GM18526 (cell line): Measurements from ENCODE around the gene OCSTAMP.

Experiments used
- POLR2A ChIP-seq: IDR thresholded peaks from 3 replicates; pipeline ENCODE4 v1.6.1; 2011; ENCODE audit not compliant: insufficient read length; ENCODE audit errors: extremely low read depth

The OCSTAMP gene, protein sequence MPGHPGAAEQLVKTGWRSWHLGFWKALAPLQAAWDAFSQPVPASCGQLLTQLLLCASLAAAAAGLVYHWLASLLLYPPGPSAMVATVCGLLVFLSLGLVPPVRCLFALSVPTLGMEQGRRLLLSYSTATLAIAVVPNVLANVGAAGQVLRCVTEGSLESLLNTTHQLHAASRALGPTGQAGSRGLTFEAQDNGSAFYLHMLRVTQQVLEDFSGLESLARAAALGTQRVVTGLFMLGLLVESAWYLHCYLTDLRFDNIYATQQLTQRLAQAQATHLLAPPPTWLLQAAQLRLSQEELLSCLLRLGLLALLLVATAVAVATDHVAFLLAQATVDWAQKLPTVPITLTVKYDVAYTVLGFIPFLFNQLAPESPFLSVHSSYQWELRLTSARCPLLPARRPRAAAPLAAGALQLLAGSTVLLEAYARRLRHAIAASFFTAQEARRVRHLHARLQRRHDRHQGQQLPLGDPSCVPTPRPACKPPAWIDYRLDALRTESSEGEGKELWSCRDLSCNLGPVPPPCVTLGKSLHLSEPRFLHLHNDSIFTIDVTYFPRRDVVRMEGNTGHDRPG

DNA sequence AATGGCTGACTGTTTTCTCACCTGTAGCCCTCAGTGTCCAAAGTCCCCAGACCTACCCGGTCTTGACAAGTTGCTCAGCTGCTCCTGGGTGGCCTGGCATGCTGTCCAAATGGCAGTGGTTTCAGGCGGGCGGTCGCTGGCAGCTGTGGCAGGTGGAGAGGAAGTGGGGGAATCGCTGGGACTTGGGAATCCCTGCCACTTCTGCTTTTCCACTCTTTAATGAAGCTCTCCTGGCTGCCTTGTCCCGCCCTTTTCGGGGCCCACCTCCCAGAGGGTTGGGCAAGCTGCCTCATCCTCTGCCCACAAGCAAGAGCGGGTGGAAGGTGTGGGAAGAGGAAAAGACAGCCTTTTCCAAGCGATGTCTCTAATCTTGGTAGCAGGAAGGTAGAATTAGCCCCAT lies at the start of gene OCSTAMP:
Gene OCSTAMP, minus strand, starts transcription at position 194 of the 400 bp plus-strand sequence. Its CDS starts 94 bp downstream, at position 100.
- TF ChIP-seq POLR2A = no peak

DNA sequence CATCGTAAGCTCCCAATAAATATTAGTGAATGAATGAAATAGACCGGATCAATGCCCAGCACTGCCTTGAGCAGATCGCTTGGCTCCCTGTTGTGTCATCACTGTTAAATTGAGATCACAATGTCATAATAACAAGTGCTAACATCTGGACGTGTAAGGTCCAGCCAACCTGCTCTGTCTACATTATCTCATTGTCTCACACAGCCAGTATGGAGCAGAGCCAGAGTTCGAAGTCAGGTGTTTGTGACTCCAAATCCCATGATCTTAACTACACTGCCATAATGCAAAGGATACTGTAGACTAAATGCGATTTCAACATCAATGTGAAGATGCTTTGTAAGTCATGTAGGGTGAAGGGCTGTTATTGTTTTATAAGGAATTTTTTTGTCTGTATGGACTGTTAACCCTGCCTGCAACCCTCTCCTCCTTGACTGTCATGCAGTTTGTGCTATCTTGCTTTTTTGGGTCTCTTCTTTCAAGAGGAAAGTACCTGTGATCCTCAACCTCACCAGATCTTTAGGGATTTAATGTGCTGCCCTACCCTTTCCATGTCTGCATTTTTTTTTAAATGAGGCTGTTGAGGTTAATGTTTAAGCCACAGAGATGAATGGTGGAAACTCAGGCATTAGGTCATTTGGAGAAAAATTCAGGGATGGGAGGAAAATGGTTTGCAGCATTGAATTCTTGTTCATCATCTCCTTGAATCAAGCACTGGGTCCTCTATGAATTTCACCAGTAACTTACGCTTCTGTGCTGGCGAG lies 49.0 kb upstream of the OCSTAMP start:
- no peak for TF ChIP-seq POLR2A

DNA sequence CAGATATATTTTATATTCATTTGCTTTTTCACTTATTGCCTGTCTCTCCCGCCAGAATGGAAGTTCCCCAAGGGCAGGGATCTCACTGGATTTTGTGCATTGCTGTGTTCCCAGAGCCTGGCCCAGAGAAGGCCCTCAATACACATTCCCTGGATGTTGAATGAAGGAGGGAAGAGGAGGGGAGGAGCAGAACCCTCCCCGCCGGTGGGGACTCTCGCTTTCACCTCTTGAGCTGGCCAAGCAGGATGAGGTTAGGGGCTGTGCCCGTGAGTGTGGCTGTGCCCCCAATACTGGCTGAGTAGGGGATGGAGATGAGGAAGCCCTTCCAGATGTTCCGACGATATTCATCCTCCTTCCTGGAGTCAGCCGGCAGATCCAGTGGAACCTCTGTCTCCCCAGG lies 45.5 kb upstream of the OCSTAMP start:
- TF ChIP-seq POLR2A = no peak

DNA sequence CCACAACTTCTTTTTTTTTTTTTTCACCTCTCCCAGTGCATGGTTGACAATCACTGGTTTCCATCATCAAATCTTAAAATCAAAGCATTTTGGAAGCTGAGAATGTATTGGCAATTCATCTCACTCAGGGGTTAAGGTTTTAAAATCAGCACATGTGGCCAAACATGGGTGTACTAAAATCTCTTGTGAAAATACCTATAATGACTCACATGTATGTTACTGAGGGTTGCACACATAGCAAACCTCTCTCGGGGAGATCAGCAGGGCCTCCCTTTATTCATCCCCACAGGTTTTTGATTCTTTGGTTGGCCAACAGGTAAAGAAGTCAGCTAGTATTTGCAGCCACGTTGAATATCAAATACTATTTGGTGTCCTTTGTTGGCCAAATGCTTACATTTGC lies 44.3 kb upstream of the OCSTAMP start:
- no peak for TF ChIP-seq POLR2A

DNA sequence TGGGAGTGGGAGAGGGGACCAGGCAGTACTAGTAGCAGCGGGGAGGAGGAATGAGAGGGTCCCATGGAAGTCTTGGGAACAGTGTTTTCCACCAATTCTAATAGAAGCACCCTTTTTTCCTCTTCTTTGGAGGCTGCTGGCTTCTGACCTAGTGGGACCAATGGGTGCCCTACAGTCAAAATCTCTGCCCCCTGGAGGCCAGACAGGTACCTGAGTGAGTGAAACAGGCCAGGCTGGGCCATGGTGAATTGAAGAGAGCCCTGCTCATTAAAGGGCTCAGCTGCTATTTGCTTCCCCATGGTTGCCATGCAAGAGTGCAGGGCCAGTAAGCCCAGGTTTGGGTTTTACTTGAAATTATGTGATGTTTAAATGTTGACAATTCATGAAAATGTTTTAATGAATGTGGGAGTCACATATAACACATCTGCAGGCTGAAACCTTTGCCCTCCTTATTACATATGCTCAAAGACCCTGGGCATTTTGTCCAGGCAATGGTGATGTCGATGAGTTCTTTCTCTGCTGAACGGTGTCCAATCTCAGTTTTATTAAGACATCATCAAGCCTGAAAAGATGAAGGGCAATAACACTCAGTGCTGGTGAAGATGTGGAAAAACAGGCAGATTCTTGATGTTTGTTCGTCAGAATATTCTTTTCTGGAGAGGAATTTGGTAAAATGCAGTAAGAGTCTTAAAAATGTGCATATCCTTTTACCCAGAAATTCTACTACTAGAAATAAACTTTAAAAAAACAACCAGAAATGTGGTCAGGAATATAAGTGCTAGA lies 42.3 kb upstream of the OCSTAMP start:
- TF ChIP-seq POLR2A = no peak

DNA sequence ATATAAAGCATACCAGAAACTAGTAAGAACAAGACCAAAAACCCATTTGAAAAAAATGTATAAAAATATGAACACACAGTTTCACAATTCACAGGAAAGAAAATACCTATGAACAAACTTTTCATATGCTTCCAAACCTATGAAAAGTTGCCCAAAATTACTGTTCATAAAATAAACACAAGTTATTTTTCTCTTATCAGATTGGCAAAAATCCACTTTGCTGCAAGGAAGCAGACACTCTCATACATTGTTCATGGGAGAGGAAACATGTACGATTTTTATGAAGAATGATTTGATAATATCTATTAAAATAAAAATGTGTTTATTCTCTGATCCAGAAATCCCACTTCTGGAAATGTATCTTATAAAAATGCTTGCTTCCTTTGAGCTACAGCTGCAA lies 40.0 kb upstream of the OCSTAMP start:
- no peak for TF ChIP-seq POLR2A

DNA sequence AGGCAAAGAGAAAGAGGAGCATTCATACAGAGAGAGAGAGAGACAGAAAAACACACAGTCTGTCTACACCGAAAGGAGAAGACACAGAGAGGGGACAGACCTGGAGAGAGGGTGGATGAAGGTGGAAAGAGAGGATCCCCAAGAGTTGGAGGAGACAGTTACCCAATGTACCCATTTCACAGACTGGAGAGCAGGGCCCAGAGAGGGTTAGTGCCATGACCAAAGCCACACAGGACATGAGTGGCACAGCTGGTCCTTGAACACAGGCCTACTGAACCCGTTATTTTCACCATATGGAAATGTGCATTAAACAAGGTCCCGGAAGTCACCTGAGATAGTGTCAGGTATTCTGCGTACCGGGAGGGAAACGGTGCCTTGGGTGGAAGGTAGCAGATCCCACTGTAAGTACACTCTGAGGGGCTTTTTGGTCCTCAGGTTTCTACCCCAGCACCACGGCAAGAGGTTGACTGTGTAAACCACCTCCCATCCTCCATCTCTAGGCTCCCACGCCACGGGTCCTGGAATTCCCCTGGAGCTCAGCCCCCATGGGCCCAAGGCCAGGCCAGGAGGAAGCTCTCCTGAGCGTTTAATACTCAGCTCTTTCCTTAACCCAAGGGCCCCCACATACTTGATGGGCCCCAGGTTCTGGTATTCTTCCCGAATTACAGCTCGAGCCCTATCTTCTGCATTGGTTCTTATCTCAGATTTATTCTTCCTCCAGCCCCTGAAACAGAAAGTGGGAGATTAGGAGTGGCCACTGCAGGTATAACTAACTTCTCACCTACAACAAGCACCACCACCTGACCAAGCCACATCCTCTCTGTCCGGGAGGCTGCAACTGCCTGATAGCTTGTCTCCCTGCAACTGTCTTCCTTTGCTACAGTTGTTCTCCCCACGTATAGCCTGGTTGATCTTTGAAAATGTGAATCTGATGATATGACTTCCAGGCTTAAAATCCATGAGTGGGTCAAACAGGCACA lies 38.4 kb upstream of the OCSTAMP start:
- TF ChIP-seq POLR2A = no peak

DNA sequence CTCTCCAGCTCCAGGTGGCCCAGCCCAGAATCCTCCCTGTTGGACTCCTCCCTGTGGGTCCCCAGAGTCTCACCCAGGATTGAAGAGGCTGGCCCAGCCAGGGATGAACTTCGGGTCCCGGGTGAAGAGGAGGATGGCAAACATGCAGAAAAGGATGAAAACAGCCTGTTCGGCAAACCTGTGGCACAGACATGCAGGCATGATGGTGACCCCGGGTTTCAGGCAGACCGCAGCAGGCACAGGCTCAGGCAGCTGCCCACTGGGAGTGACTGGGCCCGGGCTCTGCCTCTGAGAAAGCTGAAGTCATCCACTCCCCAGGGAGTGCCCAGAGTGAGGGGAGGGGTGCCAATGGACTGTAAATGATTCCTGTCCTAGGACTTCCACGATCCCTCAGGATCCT lies 37.5 kb upstream of the OCSTAMP start:
- no peak for TF ChIP-seq POLR2A

DNA sequence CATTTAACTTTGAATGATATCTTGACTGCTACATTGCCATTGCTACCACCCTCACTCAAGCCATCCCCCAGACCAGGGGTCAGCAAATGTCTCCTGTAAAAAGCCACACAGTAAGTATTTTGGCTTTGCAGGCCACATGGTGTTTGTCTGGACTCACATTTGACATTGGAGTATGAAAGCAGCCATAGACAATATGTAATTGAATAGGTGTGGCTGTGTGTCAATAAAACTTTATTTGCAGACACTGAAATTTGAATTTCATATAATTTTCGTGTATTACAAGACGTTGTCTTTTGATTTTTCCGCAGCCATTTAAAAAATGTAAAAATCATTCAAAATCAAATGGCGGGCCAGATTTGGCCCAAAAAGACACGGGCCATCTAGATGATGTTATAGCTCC lies 36.3 kb upstream of the OCSTAMP start:
- TF ChIP-seq POLR2A = no peak

DNA sequence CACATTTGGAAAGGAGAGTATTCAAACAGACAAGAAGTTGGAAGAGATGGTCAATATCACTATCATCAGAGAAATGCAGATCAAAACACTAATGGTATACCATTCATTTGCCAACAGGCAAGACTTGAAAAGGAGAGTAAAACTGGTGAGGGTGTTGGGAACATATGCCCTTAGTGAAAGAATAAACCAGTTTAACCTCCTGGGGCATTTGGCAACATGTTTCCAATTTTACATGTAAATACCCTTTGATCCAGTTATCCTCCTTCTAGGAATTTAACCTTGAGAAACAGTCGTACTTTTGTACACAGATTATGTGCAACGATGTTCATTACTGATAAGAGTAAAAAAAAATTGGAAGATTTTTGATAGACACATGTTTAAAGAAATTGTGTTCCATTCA lies 34.1 kb upstream of the OCSTAMP start:
- TF ChIP-seq POLR2A = no peak

DNA sequence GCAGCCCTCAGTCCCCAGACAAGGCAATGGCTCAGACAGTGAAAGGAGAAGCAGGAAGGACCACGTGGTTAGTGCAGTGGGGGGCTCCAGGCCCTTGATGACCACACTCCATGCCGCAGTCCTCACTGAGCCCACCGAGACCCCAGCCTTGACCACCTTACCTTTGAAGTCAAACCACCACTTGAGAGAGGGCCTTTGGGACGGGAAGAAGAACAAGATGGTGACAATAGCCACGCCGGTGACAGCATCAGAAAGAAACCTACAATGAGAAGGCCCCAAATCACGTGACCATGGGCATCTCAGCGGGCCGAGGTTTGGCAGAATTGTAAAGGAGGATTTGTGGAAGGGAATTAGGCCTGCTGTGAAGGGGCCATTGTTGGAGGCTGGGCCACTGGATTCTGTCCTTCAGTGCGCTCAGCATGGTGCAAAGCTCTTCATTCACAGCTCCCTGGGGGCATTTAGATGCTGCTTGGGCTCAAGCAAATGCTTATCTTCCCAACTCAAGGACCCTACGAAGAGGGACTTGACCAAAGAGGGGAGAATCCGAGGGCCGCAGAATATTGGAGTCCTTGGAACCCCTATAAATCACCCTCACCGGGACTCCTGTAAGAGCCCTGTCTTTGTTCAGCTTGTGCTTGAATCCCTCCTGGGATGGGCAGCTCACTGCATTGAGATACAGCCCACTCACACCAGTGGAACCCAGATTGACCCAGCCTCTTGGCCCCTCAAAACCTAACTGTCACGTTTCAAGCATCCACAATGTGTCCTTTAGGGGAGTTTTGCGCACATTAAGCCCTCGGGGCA lies 33.2 kb upstream of the OCSTAMP start:
- no peak for TF ChIP-seq POLR2A

DNA sequence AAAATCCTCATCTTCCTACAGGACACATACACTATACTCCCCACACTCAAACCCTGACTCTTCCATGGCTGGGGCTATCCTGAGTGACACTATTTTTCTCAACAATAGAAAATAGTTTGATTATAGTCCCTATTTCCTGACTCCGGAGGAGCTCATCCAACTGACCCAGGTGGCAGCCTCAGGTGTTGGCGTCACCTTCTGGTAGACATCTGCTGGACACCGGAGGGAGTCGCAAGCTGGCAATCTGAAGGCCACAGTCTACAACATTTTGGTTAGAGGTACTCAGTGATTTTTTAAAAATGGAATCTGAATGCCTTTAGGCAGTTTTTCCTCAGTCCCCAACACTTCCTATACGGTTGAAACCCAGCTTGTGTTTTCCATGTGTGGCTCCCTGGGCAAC lies 32.2 kb upstream of the OCSTAMP start:
- no peak for TF ChIP-seq POLR2A

DNA sequence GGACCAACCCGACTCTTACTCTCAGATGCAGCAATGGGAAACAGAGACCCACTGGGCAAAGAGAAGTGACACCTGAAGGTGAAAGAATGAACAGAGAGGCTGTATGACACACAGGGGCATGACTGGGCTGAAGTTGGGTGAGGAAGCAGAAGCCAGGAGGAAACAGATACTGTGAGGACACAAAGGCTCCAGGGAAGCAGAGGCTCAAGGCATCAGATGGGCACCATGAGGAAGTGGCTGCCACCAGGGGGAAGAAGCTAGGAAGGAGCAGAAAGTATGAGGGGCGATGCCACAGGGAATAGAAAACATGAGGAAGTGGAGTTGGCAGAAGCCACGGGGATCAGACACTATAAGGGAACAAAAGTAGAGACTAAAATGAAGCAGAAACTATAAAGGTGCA lies 30.9 kb upstream of the OCSTAMP start:
- no peak for TF ChIP-seq POLR2A
